ENCODE results near the gene HEATR5B.

Gene HEATR5B

GRCh38 chr2:37020887-37021796, 63.0 kb downstream of the HEATR5B start:
- Histone ChIP-seq H3K4me2 (ENCODE audit: low read length) (no peak overlapping the region), H4K20me1 (ENCODE audit: insufficient read depth, low read length) (no peaks in the 10 kb centered on the region), H3K4me1 (ENCODE audit: insufficient read depth, low read length, severe bottlenecking) (no peaks in the 10 kb centered on the region), H3K9ac (ENCODE audit: low read length) (no peak overlapping the region), H3K9me2 (ENCODE audit: low read depth, low read length) (no peaks in the 10 kb centered on the region), H3K27ac (ENCODE audit: low read depth, low read length, poor library complexity, severe bottlenecking) (no peak overlapping the region), H3K9me3 (ENCODE audit: low read length) (no peaks in the 10 kb centered on the region), H3K79me2 (ENCODE audit: insufficient read depth, low read length) (no peaks in the 10 kb centered on the region), H3K27me3 (ENCODE audit: insufficient read depth, low read length) (no peaks in the 10 kb centered on the region), H2AFZ (ENCODE audit: low read length) (no peak overlapping the region), H3K4me3 (ENCODE audit: low read depth, low read length, poor library complexity, severe bottlenecking) (no peak overlapping the region), H3K36me3 (ENCODE audit: insufficient read depth, low read length) (peaks cover 56% of the 10 kb centered on the region), H3F3A (ENCODE audit: insufficient read depth, low read length) (no peaks in the 10 kb centered on the region)
- TF ChIP-seq EZH2 (IDR thresholded peaks at IDR 0.05; ENCODE audit: borderline replicate concordance, low read length) (no peak), CTCF (IDR thresholded peaks at IDR 0.05; ENCODE audit: low read length) (no peak)

- Histone ChIP-seq H3K27me3 (ENCODE audit: insufficient read depth, low read length) (no peaks in the 10 kb centered on the region), H3K9me2 (ENCODE audit: low read depth, low read length) (no peaks in the 10 kb centered on the region), H3K79me2 (ENCODE audit: insufficient read depth, low read length) (no peaks in the 10 kb centered on the region), H3K9ac (ENCODE audit: low read length) (no peak overlapping the region), H3K36me3 (ENCODE audit: insufficient read depth, low read length) (peaks cover 54% of the 10 kb centered on the region), H3K4me1 (ENCODE audit: insufficient read depth, low read length, severe bottlenecking) (no peaks in the 10 kb centered on the region), H3K27ac (ENCODE audit: low read depth, low read length, poor library complexity, severe bottlenecking) (no peak overlapping the region), H3K9me3 (ENCODE audit: low read length) (no peaks in the 10 kb centered on the region), H4K20me1 (ENCODE audit: insufficient read depth, low read length) (no peaks in the 10 kb centered on the region), H3K4me2 (ENCODE audit: low read length) (no peak overlapping the region), H3F3A (ENCODE audit: insufficient read depth, low read length) (no peaks in the 10 kb centered on the region), H3K4me3 (ENCODE audit: low read depth, low read length, poor library complexity, severe bottlenecking) (no peak overlapping the region), H2AFZ (ENCODE audit: low read length) (no peak overlapping the region)
- TF ChIP-seq EZH2 (IDR thresholded peaks at IDR 0.05; ENCODE audit: borderline replicate concordance, low read length) = no peak
- no peak for TF ChIP-seq CTCF (IDR thresholded peaks at IDR 0.05; ENCODE audit: low read length)
Measured at GRCh38 chr2:37020212-37020886, 63.8 kb downstream of the HEATR5B start.

- no peak overlapping the region for H3K9ac ChIP-seq (ENCODE audit: low read length)
- no peaks in the 10 kb centered on the region for H3K9me2 ChIP-seq (ENCODE audit: low read depth, low read length)
- no peaks in the 10 kb centered on the region for H3K9me3 ChIP-seq (ENCODE audit: low read length)
- H3K79me2 ChIP-seq (ENCODE audit: insufficient read depth, low read length) = no peaks in the 10 kb centered on the region
- H2AFZ ChIP-seq (ENCODE audit: low read length) = no peak overlapping the region
- H3K4me3 ChIP-seq (ENCODE audit: low read depth, low read length, poor library complexity, severe bottlenecking) = no peak overlapping the region
- H3K36me3 ChIP-seq (ENCODE audit: insufficient read depth, low read length) = peaks cover 38% of the 10 kb centered on the region
- no peak overlapping the region for H3K27ac ChIP-seq (ENCODE audit: low read depth, low read length, poor library complexity, severe bottlenecking)
- no peaks in the 10 kb centered on the region for H3K27me3 ChIP-seq (ENCODE audit: insufficient read depth, low read length)
- H3F3A ChIP-seq (ENCODE audit: insufficient read depth, low read length) = no peaks in the 10 kb centered on the region
- peak overlapping the region; percentile 53; the same call in 1 of the 2 replicates for H3K4me2 ChIP-seq (ENCODE audit: low read length)
- no peak for TF ChIP-seq CTCF (IDR thresholded peaks at IDR 0.05; ENCODE audit: low read length)
- TF ChIP-seq EZH2 (IDR thresholded peaks at IDR 0.05; ENCODE audit: borderline replicate concordance, low read length) = no peak
- H3K4me1 ChIP-seq (ENCODE audit: insufficient read depth, low read length, severe bottlenecking) = peaks cover 32% of the 10 kb centered on the region
- H4K20me1 ChIP-seq (ENCODE audit: insufficient read depth, low read length) = no peaks in the 10 kb centered on the region
Measured at GRCh38 chr2:37013315-37013641, 70.9 kb downstream of the HEATR5B start.
